Measurements from ENCODE around the gene UBIAD1.
"Not testable (repeated sequence)": the region's sequence is repeated elsewhere in the genome, so short reads cannot be mapped to it uniquely, and the experiment has no call there.

UBIAD1 gene

GRCh38 chr1:11280719-11281376, 7.8 kb downstream of the UBIAD1 start:
- no peak for DNase-seq (ENCODE audit: low read depth)

- DNase-seq (ENCODE audit: low read depth) = peak; percentile 92
These were observed 8.7 kb downstream of the UBIAD1 start for GRCh38 chr1:11281518-11282331.

GRCh38 chr1:11283151-11283550, 10.2 kb downstream of the UBIAD1 start:
- DNase-seq (ENCODE audit: low read depth) = no peak

- DNase-seq (ENCODE audit: low read depth) = no peak
These were observed 11.8 kb downstream of the UBIAD1 start for GRCh38 chr1:11284784-11285183.

- peak; percentile 24 for DNase-seq (ENCODE audit: low read depth)
These were observed 13.1 kb downstream of the UBIAD1 start for GRCh38 chr1:11285883-11286734.

- peak; percentile 43 for DNase-seq (ENCODE audit: low read depth)
These were observed 13.9 kb downstream of the UBIAD1 start for GRCh38 chr1:11286735-11287410.

- no peak for DNase-seq (ENCODE audit: low read depth)
These were observed 16.1 kb downstream of the UBIAD1 start for GRCh38 chr1:11289064-11289463.

GRCh38 chr1:11291049-11291448, 18.1 kb downstream of the UBIAD1 start:
- no peak for DNase-seq (ENCODE audit: low read depth)

- peak; percentile 67 for DNase-seq (ENCODE audit: low read depth)
These were observed 20.9 kb downstream of the UBIAD1 start for GRCh38 chr1:11293856-11294255.

GRCh38 chr1:11294951-11295350, 22.0 kb downstream of the UBIAD1 start:
- DNase-seq (ENCODE audit: low read depth) = no peak

GRCh38 chr1:11295905-11296304, 22.9 kb downstream of the UBIAD1 start:
- no peak for DNase-seq (ENCODE audit: low read depth)

- DNase-seq (ENCODE audit: low read depth) = not testable (repeated sequence)
These were observed 24.8 kb downstream of the UBIAD1 start for GRCh38 chr1:11297774-11298173.

GRCh38 chr1:11298390-11299224, 25.6 kb downstream of the UBIAD1 start:
- DNase-seq (ENCODE audit: low read depth) = no peak

- no peak for DNase-seq (ENCODE audit: low read depth)
These were observed 26.2 kb downstream of the UBIAD1 start for GRCh38 chr1:11299225-11299574.

GRCh38 chr1:11301601-11302000, 28.6 kb downstream of the UBIAD1 start:
- no peak for DNase-seq (ENCODE audit: low read depth)

- DNase-seq (ENCODE audit: low read depth) = no peak
These were observed 29.4 kb downstream of the UBIAD1 start for GRCh38 chr1:11302366-11302765.

- not testable (repeated sequence) for DNase-seq (ENCODE audit: low read depth)
These were observed 32.5 kb downstream of the UBIAD1 start for GRCh38 chr1:11305516-11305915.

GRCh38 chr1:11307852-11308251, 34.9 kb downstream of the UBIAD1 start:
- peak; percentile 29 for DNase-seq (ENCODE audit: low read depth)

GRCh38 chr1:11308699-11309224, 35.8 kb downstream of the UBIAD1 start:
- DNase-seq (ENCODE audit: low read depth) = no peak

- no peak for DNase-seq (ENCODE audit: low read depth)
These were observed 36.4 kb downstream of the UBIAD1 start for GRCh38 chr1:11309385-11309784.

Measured in EH (cell line).